H1 (cell line): Measurements from ENCODE around the gene ALG5. TPM values are rescaled to one million over a fixed set of nuclear protein-coding genes. Genes with fewer than 3 reads are reported as not detected.

Experiments
- ASH2L ChIP-seq: fragments of 200-600, 300-600 bp; sonication (generic); IDR thresholded peaks from one replicate; pipeline ENCODE4 v1.7.1; 2017; ENCODE audit warnings: low read length
- ATF2 ChIP-seq: IDR thresholded peaks from 2 replicates; pipeline ENCODE4 v1.6.1; 2012; ENCODE audit warnings: low read length, inconsistent platforms
- CHD7 ChIP-seq: fragments of 300-600 bp; sonication (generic); IDR thresholded peaks from 2 replicates; pipeline ENCODE4 v1.7.1; 2012; ENCODE audit warnings: low read length, moderate library complexity, mild to moderate bottlenecking, inconsistent platforms; ENCODE audit not compliant: insufficient replicate concordance
- GTF2F1 ChIP-seq: IDR thresholded peaks from 2 replicates; pipeline ENCODE4 v1.6.1; 2012; ENCODE audit warnings: low read depth, low read length, improper control_type of control experiment, borderline replicate concordance
- JUND ChIP-seq: IDR thresholded peaks from 2 replicates; pipeline ENCODE4 v1.6.1; 2011; ENCODE audit warnings: mild to moderate bottlenecking, improper control_type of control experiment, low read length
- RAD21 ChIP-seq, 2 experiments: IDR thresholded peaks in 1 of 2; conservative IDR thresholded peaks in 1 of 2; 2 replicates each; pipeline ENCODE4 v1.6.1; 2011; ENCODE audit warnings: low read depth in 2 of 2, low read length in 2 of 2, improper control_type of control experiment in 1 of 2, inconsistent platforms in 1 of 2, mild to moderate bottlenecking in 1 of 2, moderate library complexity in 1 of 2
- TAF1 ChIP-seq: IDR thresholded peaks from 2 replicates; pipeline ENCODE4 v1.6.1; 2011; ENCODE audit warnings: mild to moderate bottlenecking, low read depth, low read length
- TAF7 ChIP-seq: optimal IDR thresholded peaks from 2 replicates; pipeline ENCODE3; 2011; ENCODE audit warnings: low read depth, mild to moderate bottlenecking, inconsistent platforms, low read length, moderate library complexity, borderline replicate concordance
- TBP ChIP-seq: IDR thresholded peaks from 2 replicates; pipeline ENCODE4 v1.6.1; 2011; ENCODE audit warnings: low read depth, low read length, improper control_type of control experiment
- ZNF274 ChIP-seq: IDR thresholded peaks from 2 replicates; pipeline ENCODE4 v1.7.0; 2012; ENCODE audit warnings: low read length, borderline replicate concordance; ENCODE audit errors: extremely low read depth
- polyA plus RNA-seq, 7 experiments: library from polyadenylated mRNA; depleted of rRNA in 3 of 7; stranded (reverse) in 5 of 7; unstranded in 2 of 7; fragments of >200 nt in 5 of 7; fragments of 200-250 nt in 2 of 7; gene quantifications; 1 replicate in 5 of 7; 2 replicates in 1 of 7; 4 replicates in 1 of 7; pipeline versions ENCODE4 v1.2.1 to v1.2.3, GENCODE V29; 2011 to 2013; ENCODE audit warnings: missing spikeins in 2 of 7, mixed read lengths in 2 of 7
- total RNA-seq: library from RNA; stranded (reverse); fragmentation: NEBNext Ultra II Directional; extraction: Animal tissue kit (Norgen Biotek cat#: 25700); gene quantifications from 2 replicates; pipeline ENCODE4 v1.2.1, GENCODE V29; 2021

Gene ALG5
- total and polyA plus RNA-seq, 2 of the 8 experiments (the other 6 are each of a cell fraction or from before 2014, with no cell fraction given) = 15.0 to 24.3 TPM

GRCh38 chr13:36914648-36915047, 84.5 kb downstream of the ALG5 start (continued):
- no peak for TF ChIP-seq CHD7
- TF ChIP-seq ASH2L = no peak
- TF ChIP-seq TAF7 = no peak
- no peak for TF ChIP-seq TBP
- no peak for TF ChIP-seq GTF2F1
- no peak for TF ChIP-seq ZNF274
- TF ChIP-seq ATF2 = no peak
- no peak for TF ChIP-seq JUND
- no peak for TF ChIP-seq RAD21 (IDR thresholded peaks at IDR 0.05 in 1 of 2, conservative IDR thresholded peaks at IDR 0.05 in 1 of 2; ENCODE audit: low read depth in 2 of 2, low read length in 2 of 2)
- no peak for TF ChIP-seq TAF1
